Measurements from ENCODE around the gene CCDC184.

The CCDC184 gene

DNA sequence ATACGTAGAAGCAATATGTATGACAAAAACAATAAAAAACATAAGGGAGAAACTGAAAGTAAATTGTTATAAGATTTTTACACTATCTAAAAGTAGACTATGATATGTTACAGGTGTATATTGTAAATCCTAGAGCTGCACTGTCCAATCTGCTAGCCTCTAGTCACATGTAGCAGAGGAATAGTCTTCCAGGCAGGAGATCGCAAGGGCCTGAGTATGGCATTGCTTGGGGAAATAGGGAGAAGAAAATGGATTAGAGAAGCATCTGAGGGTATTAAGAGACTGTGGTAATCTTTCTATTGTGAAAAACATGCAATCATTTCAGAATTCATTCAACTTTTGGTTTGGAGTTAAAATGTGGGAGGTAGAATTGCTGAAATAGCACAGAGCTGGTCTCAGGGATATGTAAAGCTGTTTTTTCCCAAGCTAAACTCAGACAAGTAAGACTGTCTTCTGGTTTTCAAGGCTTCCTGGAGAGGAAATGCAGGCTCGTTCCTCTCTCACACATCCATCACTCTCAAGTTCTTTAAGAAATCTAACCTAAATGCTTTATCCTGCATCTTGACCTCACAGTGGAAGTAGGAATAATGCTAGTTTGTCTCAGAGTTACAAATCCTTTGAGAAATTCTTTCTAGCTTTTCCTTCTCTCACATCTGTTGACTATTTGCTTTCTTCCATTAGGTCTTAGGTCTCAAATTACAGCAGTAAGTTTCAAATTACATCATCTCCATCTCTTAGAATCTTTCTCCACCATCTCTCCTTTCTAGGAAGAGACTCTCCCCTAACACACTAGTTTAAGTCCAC lies 7.6 kb upstream of the CCDC184 start:
- H3K27ac ChIP-seq (ENCODE audit: low read depth, low read length) = no peak overlapping the region
- TF ChIP-seq CTCF (IDR thresholded peaks at IDR 0.05; ENCODE audit: low read depth, low read length, poor library complexity, severe bottlenecking) = no peak
- no peak for TF ChIP-seq EZH2phosphoT487 (IDR thresholded peaks at IDR 0.05; ENCODE audit: borderline replicate concordance, low read length)
- no peaks in the 10 kb centered on the region for H3K36me3 ChIP-seq (ENCODE audit: control insufficient read depth, low read length)
- no peaks in the 10 kb centered on the region for H4K20me1 ChIP-seq (ENCODE audit: control insufficient read depth, insufficient read depth, low read depth, low read length)
- no peaks in the 10 kb centered on the region for H3K79me2 ChIP-seq (ENCODE audit: control insufficient read depth, low read length)
- H3K4me1 ChIP-seq (ENCODE audit: control insufficient read depth, low read length) = no peaks in the 10 kb centered on the region
- H3K27me3 ChIP-seq (ENCODE audit: control insufficient read depth, low read length) = peaks cover 45% of the 10 kb centered on the region
- no peaks in the 10 kb centered on the region for H3K9me3 ChIP-seq (ENCODE audit: control insufficient read depth, insufficient read depth, low read length)
- H3F3A ChIP-seq (ENCODE audit: control insufficient read depth, insufficient read depth) = no peaks in the 10 kb centered on the region
- no peak overlapping the region for H3K4me3 ChIP-seq (ENCODE audit: low read length)
- no peaks in the 10 kb centered on the region for H3K9me2 ChIP-seq (replicated peaks; ENCODE audit: control insufficient read depth, low read length)
- no peak overlapping the region for H3K4me2 ChIP-seq (ENCODE audit: low read length)

- Histone ChIP-seq H3K27ac (ENCODE audit: low read depth, low read length) (no peak overlapping the region), H3K9me3 (ENCODE audit: control insufficient read depth, insufficient read depth, low read length) (no peaks in the 10 kb centered on the region), H3K4me2 (ENCODE audit: low read length) (no peak overlapping the region), H3K27me3 (ENCODE audit: control insufficient read depth, low read length) (peaks cover 50% of the 10 kb centered on the region), H3K79me2 (ENCODE audit: control insufficient read depth, low read length) (no peaks in the 10 kb centered on the region), H3K4me3 (ENCODE audit: low read length) (no peak overlapping the region), H3K36me3 (ENCODE audit: control insufficient read depth, low read length) (no peaks in the 10 kb centered on the region), H3F3A (ENCODE audit: control insufficient read depth, insufficient read depth) (no peaks in the 10 kb centered on the region), H3K9me2 (replicated peaks; ENCODE audit: control insufficient read depth, low read length) (no peaks in the 10 kb centered on the region), H3K4me1 (ENCODE audit: control insufficient read depth, low read length) (no peaks in the 10 kb centered on the region), H4K20me1 (ENCODE audit: control insufficient read depth, insufficient read depth, low read depth, low read length) (no peaks in the 10 kb centered on the region)
- no peak for TF ChIP-seq EZH2phosphoT487 (IDR thresholded peaks at IDR 0.05; ENCODE audit: borderline replicate concordance, low read length)
- no peak for TF ChIP-seq CTCF (IDR thresholded peaks at IDR 0.05; ENCODE audit: low read depth, low read length, poor library complexity, severe bottlenecking)
Observed at GRCh38 chr12:48176417-48176751, 7.1 kb upstream of the CCDC184 start.

DNA sequence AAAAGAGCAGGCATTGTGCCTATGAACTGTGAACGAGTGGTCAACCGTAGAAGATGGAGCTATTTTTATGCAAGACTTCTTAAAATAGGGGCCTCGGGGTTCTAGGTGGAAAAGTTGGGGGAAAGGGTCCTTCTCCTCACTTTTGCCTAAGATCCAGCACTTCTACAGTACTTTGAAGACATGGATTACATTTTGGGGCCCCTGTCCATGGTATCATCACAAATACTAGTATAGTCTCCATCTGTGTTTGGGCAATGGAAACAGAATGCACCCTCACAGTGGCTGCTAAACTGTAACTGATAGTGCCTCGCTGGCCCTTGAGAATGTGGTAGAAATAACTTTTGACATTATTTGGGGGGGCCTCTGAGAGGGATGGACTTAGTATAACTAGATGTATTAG lies 5.5 kb upstream of the CCDC184 start:
- no peak overlapping the region for H3K4me2 ChIP-seq (ENCODE audit: low read length)
- peaks cover 9% of the 10 kb centered on the region for H3K4me1 ChIP-seq (ENCODE audit: control insufficient read depth, low read length)
- H4K20me1 ChIP-seq (ENCODE audit: control insufficient read depth, insufficient read depth, low read depth, low read length) = no peaks in the 10 kb centered on the region
- H3K9me2 ChIP-seq (replicated peaks; ENCODE audit: control insufficient read depth, low read length) = no peaks in the 10 kb centered on the region
- no peak overlapping the region for H3K27ac ChIP-seq (ENCODE audit: low read depth, low read length)
- H3K27me3 ChIP-seq (ENCODE audit: control insufficient read depth, low read length) = peaks cover 61% of the 10 kb centered on the region
- no peaks in the 10 kb centered on the region for H3F3A ChIP-seq (ENCODE audit: control insufficient read depth, insufficient read depth)
- TF ChIP-seq EZH2phosphoT487 (IDR thresholded peaks at IDR 0.05; ENCODE audit: borderline replicate concordance, low read length) (no peak), CTCF (IDR thresholded peaks at IDR 0.05; ENCODE audit: low read depth, low read length, poor library complexity, severe bottlenecking) (no peak)
- no peaks in the 10 kb centered on the region for H3K36me3 ChIP-seq (ENCODE audit: control insufficient read depth, low read length)
- H3K79me2 ChIP-seq (ENCODE audit: control insufficient read depth, low read length) = no peaks in the 10 kb centered on the region
- no peak overlapping the region for H3K4me3 ChIP-seq (ENCODE audit: low read length)
- H3K9me3 ChIP-seq (ENCODE audit: control insufficient read depth, insufficient read depth, low read length) = no peaks in the 10 kb centered on the region

Data from DOHH2 (cell line).